NCI-H524 (cell line): Measurements from ENCODE around the gene CDS2.
A peak's percentile ranks its signal among the peaks of the same experiment; 100 is the strongest.

Source experiments
- DNase-seq, 2 experiments: peaks; one replicate each; lab custom pipeline; 2025; lab: John Stamatoyannopoulos, UW

The CDS2 gene

DNA sequence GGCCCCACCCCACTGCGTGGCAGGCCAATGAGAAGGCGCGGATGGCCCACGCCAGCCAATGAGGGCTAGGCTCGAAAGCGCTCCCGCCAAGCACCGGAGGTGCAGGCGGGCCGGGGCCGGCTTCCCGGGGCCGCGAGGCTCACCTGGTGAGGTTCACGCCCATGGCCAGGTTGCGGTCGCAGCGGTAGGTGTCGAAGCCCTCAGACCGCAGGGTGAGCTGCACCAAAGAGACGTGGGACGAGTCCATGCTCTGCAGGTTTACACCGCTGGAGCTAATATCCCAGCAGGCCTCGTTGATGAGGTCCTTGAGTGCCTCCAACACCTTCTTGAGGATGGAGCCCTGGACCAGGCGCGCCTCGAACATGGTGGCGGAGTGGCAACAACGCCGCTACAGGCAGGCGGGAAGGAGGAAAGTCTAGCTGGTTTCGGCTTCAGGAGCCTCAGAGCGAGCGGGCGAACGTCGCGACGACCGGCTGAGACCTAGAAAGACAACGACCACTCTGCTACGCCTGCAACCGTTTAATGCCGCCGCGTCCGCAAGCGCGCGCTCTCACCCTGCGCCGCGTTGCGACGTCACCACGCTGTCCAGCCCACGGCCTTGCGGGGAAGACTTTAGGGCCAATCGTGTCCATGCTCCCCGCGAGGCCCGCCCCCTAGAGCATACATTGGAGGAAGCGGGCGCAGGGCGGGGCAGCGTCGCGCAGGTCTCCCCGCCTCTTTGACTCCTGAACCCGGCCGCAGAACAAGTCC is 7.2 kb upstream of the CDS2 start, which contains the start of gene PCNA:
PCNA (minus strand) TSS at position 524 of the 750 bp plus-strand sequence; CDS start at position 364, 160 bp downstream.
- peak; percentile 95 to 99 for DNase-seq

DNA sequence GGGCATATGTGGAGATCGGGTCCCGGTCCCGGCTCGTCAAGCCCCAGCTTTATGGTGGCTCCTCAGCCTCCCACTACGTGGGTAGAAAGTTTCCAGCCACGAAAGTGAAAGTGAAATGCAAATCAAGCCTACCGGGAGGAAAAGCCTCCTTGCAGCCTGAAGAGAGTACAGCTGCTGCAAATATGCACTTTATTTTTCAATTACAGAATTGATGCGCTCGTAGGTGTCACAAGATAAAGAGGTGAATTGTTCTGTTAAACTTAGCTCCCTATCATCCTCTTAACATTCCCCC is 6.7 kb upstream of the CDS2 start:
- DNase-seq = no peak

GRCh38 chr20:5122873-5123260 is 3.9 kb upstream of the CDS2 start:
- DNase-seq = no peak

- peak; percentile 38 to 66 for DNase-seq
Measured at GRCh38 chr20:5127204-5127858, 523 bp downstream of the CDS2 start.

- DNase-seq = no peak
Measured at GRCh38 chr20:5127859-5128424, 1.1 kb downstream of the CDS2 start.

DNA sequence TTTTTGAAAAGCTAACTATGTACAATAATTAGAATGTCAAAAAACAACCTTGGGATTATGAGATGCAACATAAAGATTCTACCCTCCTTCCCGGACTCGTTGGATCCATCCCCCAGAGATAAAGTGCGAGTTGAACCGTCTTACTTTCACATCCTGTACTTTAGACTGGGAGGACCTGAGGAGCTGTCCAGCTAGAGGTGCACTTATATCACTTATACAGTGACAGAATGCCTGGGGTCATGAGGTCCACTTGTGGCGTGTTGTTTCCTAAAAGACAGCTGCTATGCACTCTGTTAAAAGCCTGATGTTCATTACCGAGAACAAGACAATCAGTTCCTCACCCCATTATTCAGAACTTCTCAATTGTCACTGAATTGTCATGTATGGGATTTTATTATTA is 2.1 kb downstream of the CDS2 start:
- DNase-seq = no peak

DNA sequence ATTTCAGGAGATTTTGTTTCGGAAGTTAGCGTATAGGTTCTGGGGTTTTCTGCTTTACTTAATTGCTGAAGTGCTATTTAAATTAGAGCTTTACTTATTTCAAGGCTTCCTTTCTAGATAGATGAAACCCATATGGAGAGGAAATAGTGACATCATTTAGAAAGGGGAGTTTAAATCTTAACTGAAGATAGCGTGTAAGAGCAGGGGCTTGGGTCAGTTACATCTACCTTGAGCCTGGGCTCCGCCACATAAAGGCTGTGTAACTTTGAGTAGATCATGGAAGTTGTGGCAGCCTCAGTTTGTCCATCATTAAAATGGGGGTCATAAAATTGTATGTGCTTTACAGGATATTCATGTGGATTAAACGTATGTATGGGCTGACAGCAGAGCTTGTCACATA is 4.7 kb downstream of the CDS2 start:
- DNase-seq = no peak

DNA sequence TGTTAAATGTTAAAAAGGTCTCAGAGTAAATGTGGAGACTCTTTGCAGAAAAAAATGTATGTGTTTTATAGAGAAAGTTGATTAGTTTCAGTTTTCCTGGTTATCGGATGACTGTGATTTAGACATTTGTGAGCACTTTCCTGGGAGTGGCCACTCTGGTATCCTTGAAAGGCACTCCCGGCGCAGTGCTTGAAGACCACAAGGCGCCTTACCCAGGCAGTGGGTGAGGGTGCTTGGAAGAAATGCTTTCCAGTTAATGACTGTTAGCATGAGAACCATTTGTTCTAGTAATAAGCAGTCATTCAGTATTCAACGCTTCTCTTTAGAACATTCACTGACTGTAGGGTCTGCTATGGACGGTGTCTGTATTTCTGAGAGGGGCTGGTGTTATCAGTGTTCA is 7.2 kb downstream of the CDS2 start:
- DNase-seq = no peak

DNA sequence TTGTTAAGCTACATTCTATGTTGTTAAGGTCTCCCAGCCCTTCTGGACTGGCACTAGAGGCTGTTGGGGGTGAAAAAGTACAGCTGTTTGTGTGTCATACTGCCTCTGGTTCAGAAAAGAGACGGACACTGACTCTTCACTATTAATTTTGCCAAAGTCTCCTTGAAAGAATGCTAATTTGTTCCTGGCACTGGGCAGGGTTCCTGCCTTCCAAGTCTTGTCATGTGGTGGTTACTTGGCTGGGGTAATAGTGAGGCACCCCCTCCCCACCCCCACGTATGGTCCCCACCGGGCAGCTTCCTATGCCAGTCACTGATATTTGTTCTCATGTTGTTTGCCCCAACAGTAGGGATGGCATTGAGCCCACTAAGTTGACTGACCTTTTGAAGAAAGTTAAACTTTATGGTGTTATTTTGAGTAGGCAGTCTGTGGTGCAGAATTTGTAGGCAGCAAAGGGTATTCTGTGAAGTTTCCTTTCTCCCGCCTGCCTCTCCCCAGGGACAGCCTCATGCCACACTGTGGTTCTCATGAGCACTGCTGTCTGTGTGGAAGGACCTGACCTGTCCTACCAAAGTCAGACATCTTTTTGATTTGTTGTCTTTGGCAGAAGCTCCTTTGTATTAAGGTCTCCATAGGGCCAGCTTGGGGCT is 8.7 kb downstream of the CDS2 start:
- DNase-seq = no peak

DNA sequence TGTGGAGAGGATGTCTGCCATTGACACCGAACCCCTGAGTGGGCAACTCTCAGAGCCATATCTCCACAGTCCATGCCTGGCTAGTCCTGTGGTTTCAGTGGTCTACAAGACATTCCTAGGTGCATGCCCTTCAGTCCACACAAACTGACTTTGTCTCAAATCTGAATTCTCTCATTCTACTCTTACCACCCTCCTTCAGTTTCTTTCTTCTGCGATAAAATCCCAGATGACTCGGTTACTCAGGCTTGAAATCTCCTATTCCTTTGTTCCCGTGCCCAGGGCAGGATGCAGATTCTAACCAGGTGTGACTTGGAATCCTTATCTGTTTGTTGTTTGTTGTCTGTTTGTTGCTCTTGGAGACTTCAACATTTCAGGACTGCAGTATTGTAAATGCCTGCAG is 9.3 kb downstream of the CDS2 start:
- no peak for DNase-seq

DNA sequence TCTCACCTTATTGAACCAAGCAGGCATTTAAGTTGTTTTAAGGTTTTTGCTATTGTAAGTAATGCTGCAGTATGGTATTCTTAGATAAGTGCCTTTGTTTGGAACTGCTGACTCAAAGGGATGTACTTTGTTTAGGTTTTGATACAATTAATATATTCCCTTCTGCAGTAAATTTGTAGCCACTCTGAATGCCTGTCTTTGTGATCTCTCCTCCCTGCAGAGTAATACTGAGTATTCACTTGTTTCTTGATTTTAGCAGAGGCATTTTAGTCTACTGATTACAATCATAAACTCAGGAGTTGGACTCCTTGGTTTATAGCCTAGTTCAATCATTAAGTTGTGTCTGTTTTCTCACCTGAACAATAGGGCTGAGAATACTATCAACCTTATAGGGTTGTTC is 13.4 kb downstream of the CDS2 start:
- no peak for DNase-seq

- no peak for DNase-seq
Measured at GRCh38 chr20:5141615-5142014, 14.8 kb downstream of the CDS2 start.

DNA sequence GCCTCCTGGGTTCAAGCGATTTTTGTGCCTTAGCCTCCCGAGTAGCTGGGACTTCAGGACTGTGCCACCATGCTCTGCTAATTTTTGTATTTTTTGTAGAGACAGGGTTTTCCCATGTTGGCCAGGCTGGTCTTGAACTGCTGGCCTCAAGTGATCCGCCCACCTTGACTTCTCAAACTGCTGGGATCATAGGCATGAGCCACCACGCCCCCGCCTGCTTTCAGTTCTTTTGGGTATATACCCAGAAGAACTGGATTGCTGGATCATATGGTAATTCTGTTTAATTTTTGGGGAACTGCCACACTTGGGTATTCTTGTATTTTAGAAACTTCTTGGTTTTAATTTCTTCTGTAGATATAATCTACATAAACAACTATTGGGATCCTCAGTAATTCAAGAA is 17.0 kb downstream of the CDS2 start:
- DNase-seq = no peak

GRCh38 chr20:5145365-5146098 is 18.7 kb downstream of the CDS2 start:
- no peak for DNase-seq

DNA sequence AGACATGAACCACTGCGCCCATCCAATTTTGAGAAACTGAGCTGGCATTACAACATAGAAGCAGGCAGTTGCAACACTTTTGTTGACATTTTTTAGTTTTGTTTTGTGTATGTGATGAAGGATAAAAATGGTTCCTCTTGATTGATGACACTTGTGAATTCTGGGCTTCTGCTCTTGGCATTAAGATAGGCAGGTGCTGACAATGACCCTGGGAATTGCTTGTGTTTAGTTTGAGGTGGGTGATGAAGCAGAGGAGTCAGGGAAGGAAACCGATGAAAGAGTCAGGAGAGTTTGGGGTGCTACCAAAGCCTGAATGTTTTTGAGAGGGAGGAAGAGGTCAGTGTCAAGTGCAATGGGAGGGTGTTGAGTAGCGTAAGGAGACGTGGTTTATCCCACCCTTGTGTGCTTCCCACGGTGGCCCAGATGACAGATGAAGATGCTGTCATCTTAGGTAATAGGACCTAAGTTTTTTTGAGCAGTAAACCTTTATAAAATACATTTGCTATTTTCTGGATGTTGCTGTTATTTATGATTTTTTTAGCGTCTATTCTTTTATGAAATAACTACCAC is 19.4 kb downstream of the CDS2 start:
- no peak for DNase-seq

DNA sequence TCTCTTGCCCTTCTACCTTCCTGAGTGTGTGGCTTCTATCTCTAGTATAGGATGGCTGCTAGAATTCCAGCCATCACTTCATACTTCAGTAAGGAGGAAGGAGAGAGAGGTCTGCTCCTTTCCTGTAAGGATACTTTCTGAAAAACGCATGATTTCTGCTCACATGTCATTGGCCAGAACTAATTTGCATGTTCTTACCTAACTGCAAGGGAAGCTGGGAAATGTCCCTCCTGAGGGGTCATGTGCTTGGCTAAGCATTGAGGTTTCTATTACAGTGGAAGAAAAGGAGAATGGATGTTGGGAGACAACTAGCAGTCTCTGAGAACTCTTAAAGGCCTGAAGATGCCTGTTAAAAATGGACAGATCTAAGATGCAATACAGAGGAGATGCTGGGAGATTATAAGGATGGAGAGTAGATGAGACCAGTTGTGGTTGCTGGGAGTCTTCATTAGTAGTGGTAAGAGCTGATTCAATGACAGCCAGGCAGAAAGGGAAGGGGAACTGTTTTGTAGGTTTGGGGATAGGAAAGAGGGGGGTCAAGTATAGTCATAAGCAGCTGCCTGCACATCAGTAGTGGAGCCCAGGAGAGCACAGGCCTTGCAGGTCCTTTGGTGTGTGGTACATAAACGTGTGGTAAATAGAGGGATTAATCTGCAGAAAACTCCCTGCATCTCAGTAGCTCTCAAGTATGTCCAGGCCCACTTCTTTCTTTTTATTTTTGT is 20.2 kb downstream of the CDS2 start:
- no peak for DNase-seq

GRCh38 chr20:5148581-5148980 is 21.8 kb downstream of the CDS2 start:
- DNase-seq = no peak

DNA sequence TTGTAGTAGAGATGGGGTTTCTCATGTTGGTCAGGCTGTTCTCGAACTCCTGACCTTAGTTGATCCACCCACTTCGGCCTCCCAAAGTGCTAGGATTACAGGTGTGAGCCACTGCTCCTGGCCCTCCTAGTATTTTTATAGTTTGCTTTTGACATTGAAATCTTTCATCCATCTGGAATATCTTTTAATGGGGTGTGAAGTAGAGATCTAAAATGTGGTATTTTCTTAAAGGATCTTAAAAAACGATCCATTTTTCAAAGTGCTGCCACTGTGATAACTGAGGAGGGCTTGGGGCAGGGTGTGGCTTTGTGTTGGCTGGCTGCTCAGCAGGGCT is 23.1 kb downstream of the CDS2 start:
- DNase-seq = no peak

- peak in 1 of 2 experiments; percentile 18 for DNase-seq
Measured at GRCh38 chr20:5150226-5151076, 23.6 kb downstream of the CDS2 start.

DNA sequence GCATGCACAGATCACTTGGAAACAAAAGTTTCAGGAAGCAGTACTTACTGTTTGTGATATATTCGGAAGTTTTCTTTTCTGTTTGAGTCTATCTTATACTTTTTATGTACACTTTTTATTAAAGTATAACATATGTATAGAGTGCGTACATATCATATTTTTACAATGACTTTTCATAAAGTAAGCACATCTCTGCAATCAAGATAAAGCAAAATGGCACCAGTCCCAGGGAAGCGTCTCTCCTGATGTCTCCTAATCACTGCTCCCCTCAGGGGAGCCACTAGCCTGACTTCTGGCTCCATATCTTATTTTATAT is 26.3 kb downstream of the CDS2 start:
- no peak for DNase-seq
